ENCODE results near the gene SLC66A1.

DNA sequence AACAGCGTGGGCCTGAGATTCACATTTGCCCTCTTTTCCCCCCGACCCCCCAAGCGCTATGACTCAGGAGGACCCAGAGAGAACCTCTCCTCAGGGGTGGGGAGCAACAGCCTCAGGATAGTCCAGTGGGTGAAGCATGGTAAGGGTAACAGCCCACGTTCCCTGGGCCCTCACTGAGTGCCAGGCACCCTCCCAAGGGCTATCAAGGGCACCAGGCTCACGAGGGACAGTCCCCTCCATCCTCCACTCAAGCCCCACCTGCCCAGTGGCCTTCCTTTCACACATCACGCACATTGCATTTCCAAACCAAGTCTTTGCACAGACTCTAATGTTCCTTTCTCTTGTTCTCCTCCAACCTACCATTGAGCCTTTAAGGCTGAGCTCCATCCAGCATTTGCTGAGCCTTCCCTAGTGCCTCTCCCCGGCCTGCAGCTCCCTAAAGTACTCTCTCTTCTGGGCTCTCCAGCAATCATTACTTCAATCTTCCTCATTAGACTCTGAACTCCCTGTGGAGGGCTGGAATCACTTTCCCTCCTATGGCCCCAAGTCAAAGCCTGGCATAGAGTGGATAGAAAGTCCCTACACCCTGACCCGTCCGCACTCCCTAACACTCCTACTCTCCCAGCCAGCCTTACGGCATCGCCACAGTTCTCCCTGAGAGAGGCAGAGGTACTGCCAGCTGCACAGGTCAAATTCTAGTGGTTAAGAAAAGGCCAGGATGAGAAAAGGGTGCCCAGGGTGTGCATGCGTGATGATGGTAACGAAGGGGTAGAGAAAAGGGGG lies 1.2 kb upstream of the SLC66A1 start:
- no peak for TF ChIP-seq EZH2 (IDR thresholded peaks at IDR 0.05; ENCODE audit: borderline replicate concordance, low read length)
- TF ChIP-seq, protein P1, sequence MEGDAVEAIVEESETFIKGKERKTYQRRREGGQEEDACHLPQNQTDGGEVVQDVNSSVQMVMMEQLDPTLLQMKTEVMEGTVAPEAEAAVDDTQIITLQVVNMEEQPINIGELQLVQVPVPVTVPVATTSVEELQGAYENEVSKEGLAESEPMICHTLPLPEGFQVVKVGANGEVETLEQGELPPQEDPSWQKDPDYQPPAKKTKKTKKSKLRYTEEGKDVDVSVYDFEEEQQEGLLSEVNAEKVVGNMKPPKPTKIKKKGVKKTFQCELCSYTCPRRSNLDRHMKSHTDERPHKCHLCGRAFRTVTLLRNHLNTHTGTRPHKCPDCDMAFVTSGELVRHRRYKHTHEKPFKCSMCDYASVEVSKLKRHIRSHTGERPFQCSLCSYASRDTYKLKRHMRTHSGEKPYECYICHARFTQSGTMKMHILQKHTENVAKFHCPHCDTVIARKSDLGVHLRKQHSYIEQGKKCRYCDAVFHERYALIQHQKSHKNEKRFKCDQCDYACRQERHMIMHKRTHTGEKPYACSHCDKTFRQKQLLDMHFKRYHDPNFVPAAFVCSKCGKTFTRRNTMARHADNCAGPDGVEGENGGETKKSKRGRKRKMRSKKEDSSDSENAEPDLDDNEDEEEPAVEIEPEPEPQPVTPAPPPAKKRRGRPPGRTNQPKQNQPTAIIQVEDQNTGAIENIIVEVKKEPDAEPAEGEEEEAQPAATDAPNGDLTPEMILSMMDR (IDR thresholded peaks at IDR 0.05; ENCODE audit: low read length) = no peak

Measured in OCI-LY1 (cell line).